Liver (tissue), 3 donors: Measurements from ENCODE around the gene MYLIP.

Experiments used
- EGR1 ChIP-seq, 2 donors: IDR thresholded peaks; 2 replicates each; pipeline ENCODE4 v1.6.1; 2016 to 2018; ENCODE audit warnings: antibody characterized with exemption in 2 of 2, low read depth in 2 of 2
- FOXA1 ChIP-seq: IDR thresholded peaks from 2 replicates; pipeline ENCODE4 v1.6.1; 2016; ENCODE audit warnings: antibody characterized with exemption
- GABPA ChIP-seq, 2 donors: IDR thresholded peaks in 1 of 2; conservative IDR thresholded peaks in 1 of 2; 2 replicates each; pipeline ENCODE4 v1.6.1; 2016; ENCODE audit warnings: antibody characterized with exemption in 2 of 2, mild to moderate bottlenecking in 1 of 2, moderate library complexity in 1 of 2
- JUND ChIP-seq, 2 donors: IDR thresholded peaks; 2 replicates each; pipeline ENCODE4 v1.6.1; 2016; ENCODE audit warnings: antibody characterized with exemption in 2 of 2
- RAD21 ChIP-seq, 2 donors: IDR thresholded peaks; 2 replicates each; pipeline ENCODE4 v1.6.1; 2016; ENCODE audit warnings: antibody characterized with exemption in 2 of 2, mild to moderate bottlenecking in 2 of 2
- RXRA ChIP-seq, 2 donors: IDR thresholded peaks; 2 replicates each; pipeline ENCODE4 v1.6.1; 2017 to 2018; ENCODE audit warnings: antibody characterized with exemption in 2 of 2, mild to moderate bottlenecking in 1 of 2
- SP1 ChIP-seq: IDR thresholded peaks from 2 replicates; pipeline ENCODE4 v1.6.1; 2018; ENCODE audit warnings: antibody characterized with exemption, mild to moderate bottlenecking
- TAF1 ChIP-seq: conservative IDR thresholded peaks from 2 replicates; pipeline ENCODE4 v1.6.1; 2016; ENCODE audit warnings: antibody characterized with exemption, mild to moderate bottlenecking
- YY1 ChIP-seq: IDR thresholded peaks from 2 replicates; pipeline ENCODE4 v1.6.1; 2016; ENCODE audit warnings: antibody characterized with exemption, mild to moderate bottlenecking
- TF ChIP-seq, protein P1 (sequence below): IDR thresholded peaks from 2 replicates; pipeline ENCODE4 v1.6.1; 2016; ENCODE audit warnings: antibody characterized with exemption, mild to moderate bottlenecking
- TF ChIP-seq, protein P2 (sequence below): fragments of 150-350 bp; IDR thresholded peaks from 2 replicates; pipeline ENCODE4 v1.5.1; 2017; ENCODE audit warnings: improper control_type of control experiment, low read depth, low read length; ENCODE audit not compliant: missing input control
- TF ChIP-seq, protein P3 (sequence below): IDR thresholded peaks from 2 replicates; pipeline ENCODE4 v1.6.1; 2016; ENCODE audit warnings: antibody characterized with exemption
- TF ChIP-seq, protein P4 (sequence below): IDR thresholded peaks from 2 replicates; pipeline ENCODE4 v1.6.1; 2016; ENCODE audit warnings: antibody characterized with exemption
- donor health status: healthy.
- donor health status: healthy.

DNA sequence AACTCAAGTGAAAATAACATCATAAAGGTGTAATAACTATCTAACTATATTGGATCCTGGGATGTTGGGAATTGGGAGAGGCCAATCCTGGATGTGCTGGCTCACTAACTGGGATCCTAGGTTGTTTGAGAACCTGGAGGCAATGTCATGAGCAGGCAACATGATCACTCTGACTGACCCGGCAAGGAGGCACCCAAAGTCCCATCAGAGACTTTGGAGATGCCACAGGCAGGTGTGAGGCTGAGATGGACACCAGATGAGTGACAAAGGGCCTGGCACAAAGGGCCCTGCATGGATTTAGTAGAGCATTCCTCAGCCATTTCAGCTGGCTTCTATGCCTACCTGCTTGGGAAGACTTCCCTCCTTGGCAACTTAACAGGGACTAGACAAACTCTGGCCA, 38.4 kb upstream of the MYLIP start:
- TF ChIP-seq SP1 = no peak
- TF ChIP-seq, protein P1, sequence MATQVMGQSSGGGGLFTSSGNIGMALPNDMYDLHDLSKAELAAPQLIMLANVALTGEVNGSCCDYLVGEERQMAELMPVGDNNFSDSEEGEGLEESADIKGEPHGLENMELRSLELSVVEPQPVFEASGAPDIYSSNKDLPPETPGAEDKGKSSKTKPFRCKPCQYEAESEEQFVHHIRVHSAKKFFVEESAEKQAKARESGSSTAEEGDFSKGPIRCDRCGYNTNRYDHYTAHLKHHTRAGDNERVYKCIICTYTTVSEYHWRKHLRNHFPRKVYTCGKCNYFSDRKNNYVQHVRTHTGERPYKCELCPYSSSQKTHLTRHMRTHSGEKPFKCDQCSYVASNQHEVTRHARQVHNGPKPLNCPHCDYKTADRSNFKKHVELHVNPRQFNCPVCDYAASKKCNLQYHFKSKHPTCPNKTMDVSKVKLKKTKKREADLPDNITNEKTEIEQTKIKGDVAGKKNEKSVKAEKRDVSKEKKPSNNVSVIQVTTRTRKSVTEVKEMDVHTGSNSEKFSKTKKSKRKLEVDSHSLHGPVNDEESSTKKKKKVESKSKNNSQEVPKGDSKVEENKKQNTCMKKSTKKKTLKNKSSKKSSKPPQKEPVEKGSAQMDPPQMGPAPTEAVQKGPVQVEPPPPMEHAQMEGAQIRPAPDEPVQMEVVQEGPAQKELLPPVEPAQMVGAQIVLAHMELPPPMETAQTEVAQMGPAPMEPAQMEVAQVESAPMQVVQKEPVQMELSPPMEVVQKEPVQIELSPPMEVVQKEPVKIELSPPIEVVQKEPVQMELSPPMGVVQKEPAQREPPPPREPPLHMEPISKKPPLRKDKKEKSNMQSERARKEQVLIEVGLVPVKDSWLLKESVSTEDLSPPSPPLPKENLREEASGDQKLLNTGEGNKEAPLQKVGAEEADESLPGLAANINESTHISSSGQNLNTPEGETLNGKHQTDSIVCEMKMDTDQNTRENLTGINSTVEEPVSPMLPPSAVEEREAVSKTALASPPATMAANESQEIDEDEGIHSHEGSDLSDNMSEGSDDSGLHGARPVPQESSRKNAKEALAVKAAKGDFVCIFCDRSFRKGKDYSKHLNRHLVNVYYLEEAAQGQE = no peak
- TF ChIP-seq, protein P2, sequence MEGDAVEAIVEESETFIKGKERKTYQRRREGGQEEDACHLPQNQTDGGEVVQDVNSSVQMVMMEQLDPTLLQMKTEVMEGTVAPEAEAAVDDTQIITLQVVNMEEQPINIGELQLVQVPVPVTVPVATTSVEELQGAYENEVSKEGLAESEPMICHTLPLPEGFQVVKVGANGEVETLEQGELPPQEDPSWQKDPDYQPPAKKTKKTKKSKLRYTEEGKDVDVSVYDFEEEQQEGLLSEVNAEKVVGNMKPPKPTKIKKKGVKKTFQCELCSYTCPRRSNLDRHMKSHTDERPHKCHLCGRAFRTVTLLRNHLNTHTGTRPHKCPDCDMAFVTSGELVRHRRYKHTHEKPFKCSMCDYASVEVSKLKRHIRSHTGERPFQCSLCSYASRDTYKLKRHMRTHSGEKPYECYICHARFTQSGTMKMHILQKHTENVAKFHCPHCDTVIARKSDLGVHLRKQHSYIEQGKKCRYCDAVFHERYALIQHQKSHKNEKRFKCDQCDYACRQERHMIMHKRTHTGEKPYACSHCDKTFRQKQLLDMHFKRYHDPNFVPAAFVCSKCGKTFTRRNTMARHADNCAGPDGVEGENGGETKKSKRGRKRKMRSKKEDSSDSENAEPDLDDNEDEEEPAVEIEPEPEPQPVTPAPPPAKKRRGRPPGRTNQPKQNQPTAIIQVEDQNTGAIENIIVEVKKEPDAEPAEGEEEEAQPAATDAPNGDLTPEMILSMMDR = no peak
- TF ChIP-seq RAD21 (IDR thresholded peaks at IDR 0.05) = no peak
- TF ChIP-seq TAF1 = no peak
- TF ChIP-seq, protein P3, sequence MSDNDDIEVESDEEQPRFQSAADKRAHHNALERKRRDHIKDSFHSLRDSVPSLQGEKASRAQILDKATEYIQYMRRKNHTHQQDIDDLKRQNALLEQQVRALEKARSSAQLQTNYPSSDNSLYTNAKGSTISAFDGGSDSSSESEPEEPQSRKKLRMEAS = no peak
- TF ChIP-seq YY1 = no peak
- TF ChIP-seq, protein P4, sequence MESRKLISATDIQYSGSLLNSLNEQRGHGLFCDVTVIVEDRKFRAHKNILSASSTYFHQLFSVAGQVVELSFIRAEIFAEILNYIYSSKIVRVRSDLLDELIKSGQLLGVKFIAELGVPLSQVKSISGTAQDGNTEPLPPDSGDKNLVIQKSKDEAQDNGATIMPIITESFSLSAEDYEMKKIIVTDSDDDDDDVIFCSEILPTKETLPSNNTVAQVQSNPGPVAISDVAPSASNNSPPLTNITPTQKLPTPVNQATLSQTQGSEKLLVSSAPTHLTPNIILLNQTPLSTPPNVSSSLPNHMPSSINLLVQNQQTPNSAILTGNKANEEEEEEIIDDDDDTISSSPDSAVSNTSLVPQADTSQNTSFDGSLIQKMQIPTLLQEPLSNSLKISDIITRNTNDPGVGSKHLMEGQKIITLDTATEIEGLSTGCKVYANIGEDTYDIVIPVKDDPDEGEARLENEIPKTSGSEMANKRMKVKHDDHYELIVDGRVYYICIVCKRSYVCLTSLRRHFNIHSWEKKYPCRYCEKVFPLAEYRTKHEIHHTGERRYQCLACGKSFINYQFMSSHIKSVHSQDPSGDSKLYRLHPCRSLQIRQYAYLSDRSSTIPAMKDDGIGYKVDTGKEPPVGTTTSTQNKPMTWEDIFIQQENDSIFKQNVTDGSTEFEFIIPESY = no peak
- TF ChIP-seq RXRA (IDR thresholded peaks at IDR 0.05) = no peak
- no peak for TF ChIP-seq GABPA (IDR thresholded peaks at IDR 0.05 in 1 of 2, conservative IDR thresholded peaks at IDR 0.05 in 1 of 2)
- no peak for TF ChIP-seq JUND (IDR thresholded peaks at IDR 0.05)
- TF ChIP-seq FOXA1 = no peak
- TF ChIP-seq EGR1 (IDR thresholded peaks at IDR 0.05; ENCODE audit: low read depth in 2 of 2) = no peak
